ENCODE data around the gene ATP6V1G1. TPM values are rescaled to one million over a fixed set of nuclear protein-coding genes. Genes with fewer than 3 reads are reported as not detected.

ATP6V1G1 gene
- polyA plus RNA-seq, 1 donor from 2014 or later = 802 TPM

DNA sequence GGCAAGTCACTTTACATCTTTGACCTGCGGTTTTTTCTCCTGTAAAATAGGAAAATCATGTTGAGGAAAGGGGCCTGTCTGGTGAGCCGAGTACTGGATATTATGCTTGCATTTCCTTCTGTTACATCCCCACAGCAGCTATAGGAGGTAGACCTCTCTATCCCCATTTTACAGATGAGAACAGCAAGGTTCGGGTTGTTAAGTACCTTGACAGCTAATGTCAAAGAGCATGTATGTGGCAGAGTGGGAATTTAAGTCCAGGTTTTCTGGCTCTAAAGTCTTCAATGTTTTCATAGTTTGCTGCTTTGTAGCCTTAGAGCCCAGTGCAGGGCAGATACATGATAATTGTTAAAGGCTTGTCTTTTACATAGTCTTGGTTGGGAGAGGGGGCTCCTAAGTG lies 26.4 kb downstream of the ATP6V1G1 start:
- no peak overlapping the region for H3K4me2 ChIP-seq (ENCODE audit: low read length)
- H3K79me2 ChIP-seq (replicated peaks; ENCODE audit: insufficient read depth, low read length) = no peaks in the 10 kb centered on the region
- H3K27ac ChIP-seq (ENCODE audit: low read length) = no peak overlapping the region

DNA sequence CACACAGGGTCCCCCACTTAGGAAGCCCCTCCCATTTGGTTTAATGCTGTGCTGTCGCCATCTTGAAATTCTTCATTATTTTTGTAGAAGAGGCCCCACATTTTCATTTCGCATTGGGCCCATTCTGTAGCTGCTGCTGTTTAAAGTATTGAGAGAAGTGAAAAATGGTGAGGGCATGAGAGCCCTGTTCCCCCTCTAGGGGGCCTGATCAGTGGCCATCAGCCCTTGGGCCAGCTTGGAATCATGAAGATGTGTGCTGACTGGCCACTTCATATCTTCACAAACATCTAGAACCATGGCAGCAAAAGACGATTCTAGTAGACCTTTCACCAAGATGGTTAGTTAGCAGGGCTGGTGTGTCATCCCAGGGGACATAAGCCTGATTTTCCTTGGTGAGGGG lies 26.8 kb downstream of the ATP6V1G1 start:
- no peaks in the 10 kb centered on the region for H3K27me3 ChIP-seq (ENCODE audit: insufficient read depth, low read depth, low read length)
- no peak overlapping the region for H3K4me2 ChIP-seq (ENCODE audit: low read length)
- H3K9ac ChIP-seq (ENCODE audit: low read length) = no peak overlapping the region
- no peaks in the 10 kb centered on the region for H4K20me1 ChIP-seq (ENCODE audit: insufficient read depth)
- TF ChIP-seq EP300 (conservative IDR thresholded peaks at IDR 0.05; ENCODE audit: poor library complexity, severe bottlenecking) (no peak), SMC3 (conservative IDR thresholded peaks at IDR 0.05; ENCODE audit: poor library complexity) (no peak), POLR2AphosphoS5 (IDR thresholded peaks at IDR 0.05) (no peak), RAD21 (conservative IDR thresholded peaks at IDR 0.05) (no peak), EZH2 (IDR thresholded peaks at IDR 0.05; ENCODE audit: borderline replicate concordance, insufficient read depth, low read length, poor library complexity, severe bottlenecking) (no peak), TAF1 (IDR thresholded peaks at IDR 0.05; ENCODE audit: low read depth) (no peak), MXI1 (conservative IDR thresholded peaks at IDR 0.05; ENCODE audit: poor library complexity, severe bottlenecking) (no peak)
- TF ChIP-seq, protein P1, sequence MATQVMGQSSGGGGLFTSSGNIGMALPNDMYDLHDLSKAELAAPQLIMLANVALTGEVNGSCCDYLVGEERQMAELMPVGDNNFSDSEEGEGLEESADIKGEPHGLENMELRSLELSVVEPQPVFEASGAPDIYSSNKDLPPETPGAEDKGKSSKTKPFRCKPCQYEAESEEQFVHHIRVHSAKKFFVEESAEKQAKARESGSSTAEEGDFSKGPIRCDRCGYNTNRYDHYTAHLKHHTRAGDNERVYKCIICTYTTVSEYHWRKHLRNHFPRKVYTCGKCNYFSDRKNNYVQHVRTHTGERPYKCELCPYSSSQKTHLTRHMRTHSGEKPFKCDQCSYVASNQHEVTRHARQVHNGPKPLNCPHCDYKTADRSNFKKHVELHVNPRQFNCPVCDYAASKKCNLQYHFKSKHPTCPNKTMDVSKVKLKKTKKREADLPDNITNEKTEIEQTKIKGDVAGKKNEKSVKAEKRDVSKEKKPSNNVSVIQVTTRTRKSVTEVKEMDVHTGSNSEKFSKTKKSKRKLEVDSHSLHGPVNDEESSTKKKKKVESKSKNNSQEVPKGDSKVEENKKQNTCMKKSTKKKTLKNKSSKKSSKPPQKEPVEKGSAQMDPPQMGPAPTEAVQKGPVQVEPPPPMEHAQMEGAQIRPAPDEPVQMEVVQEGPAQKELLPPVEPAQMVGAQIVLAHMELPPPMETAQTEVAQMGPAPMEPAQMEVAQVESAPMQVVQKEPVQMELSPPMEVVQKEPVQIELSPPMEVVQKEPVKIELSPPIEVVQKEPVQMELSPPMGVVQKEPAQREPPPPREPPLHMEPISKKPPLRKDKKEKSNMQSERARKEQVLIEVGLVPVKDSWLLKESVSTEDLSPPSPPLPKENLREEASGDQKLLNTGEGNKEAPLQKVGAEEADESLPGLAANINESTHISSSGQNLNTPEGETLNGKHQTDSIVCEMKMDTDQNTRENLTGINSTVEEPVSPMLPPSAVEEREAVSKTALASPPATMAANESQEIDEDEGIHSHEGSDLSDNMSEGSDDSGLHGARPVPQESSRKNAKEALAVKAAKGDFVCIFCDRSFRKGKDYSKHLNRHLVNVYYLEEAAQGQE (IDR thresholded peaks at IDR 0.05; ENCODE audit: borderline replicate concordance) = no peak
- TF ChIP-seq, protein P2, sequence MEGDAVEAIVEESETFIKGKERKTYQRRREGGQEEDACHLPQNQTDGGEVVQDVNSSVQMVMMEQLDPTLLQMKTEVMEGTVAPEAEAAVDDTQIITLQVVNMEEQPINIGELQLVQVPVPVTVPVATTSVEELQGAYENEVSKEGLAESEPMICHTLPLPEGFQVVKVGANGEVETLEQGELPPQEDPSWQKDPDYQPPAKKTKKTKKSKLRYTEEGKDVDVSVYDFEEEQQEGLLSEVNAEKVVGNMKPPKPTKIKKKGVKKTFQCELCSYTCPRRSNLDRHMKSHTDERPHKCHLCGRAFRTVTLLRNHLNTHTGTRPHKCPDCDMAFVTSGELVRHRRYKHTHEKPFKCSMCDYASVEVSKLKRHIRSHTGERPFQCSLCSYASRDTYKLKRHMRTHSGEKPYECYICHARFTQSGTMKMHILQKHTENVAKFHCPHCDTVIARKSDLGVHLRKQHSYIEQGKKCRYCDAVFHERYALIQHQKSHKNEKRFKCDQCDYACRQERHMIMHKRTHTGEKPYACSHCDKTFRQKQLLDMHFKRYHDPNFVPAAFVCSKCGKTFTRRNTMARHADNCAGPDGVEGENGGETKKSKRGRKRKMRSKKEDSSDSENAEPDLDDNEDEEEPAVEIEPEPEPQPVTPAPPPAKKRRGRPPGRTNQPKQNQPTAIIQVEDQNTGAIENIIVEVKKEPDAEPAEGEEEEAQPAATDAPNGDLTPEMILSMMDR (IDR thresholded peaks at IDR 0.05; ENCODE audit: poor library complexity, severe bottlenecking) = no peak
- no peak overlapping the region for H2AFZ ChIP-seq (ENCODE audit: low read depth, low read length)
- no peaks in the 10 kb centered on the region for H3K9me2 ChIP-seq (ENCODE audit: insufficient read depth, low read length)
- H3F3A ChIP-seq (ENCODE audit: insufficient read depth, low read length, poor library complexity, severe bottlenecking) = no peaks in the 10 kb centered on the region
- no peaks in the 10 kb centered on the region for H3K9me3 ChIP-seq (ENCODE audit: low read length)
- H3K27ac ChIP-seq (ENCODE audit: low read length) = no peak overlapping the region
- no peaks in the 10 kb centered on the region for H3K36me3 ChIP-seq (ENCODE audit: insufficient read depth, low read length)
- H3K79me2 ChIP-seq (replicated peaks; ENCODE audit: insufficient read depth, low read length) = no peaks in the 10 kb centered on the region
- H3K4me3 ChIP-seq (ENCODE audit: low read length) = no peak overlapping the region

More for the DNA sequence above, 26.4 kb downstream of the ATP6V1G1 start:
- Histone ChIP-seq H3K27me3 (ENCODE audit: insufficient read depth, low read depth, low read length) (no peaks in the 10 kb centered on the region), H3F3A (ENCODE audit: insufficient read depth, low read length, poor library complexity, severe bottlenecking) (no peaks in the 10 kb centered on the region), H3K36me3 (ENCODE audit: insufficient read depth, low read length) (no peaks in the 10 kb centered on the region), H3K9me2 (ENCODE audit: insufficient read depth, low read length) (no peaks in the 10 kb centered on the region), H3K9me3 (ENCODE audit: low read length) (no peaks in the 10 kb centered on the region), H3K9ac (ENCODE audit: low read length) (no peak overlapping the region), H3K4me3 (ENCODE audit: low read length) (no peak overlapping the region), H4K20me1 (ENCODE audit: insufficient read depth) (no peaks in the 10 kb centered on the region), H2AFZ (ENCODE audit: low read depth, low read length) (no peak overlapping the region)
- no peak for TF ChIP-seq MXI1 (conservative IDR thresholded peaks at IDR 0.05; ENCODE audit: poor library complexity, severe bottlenecking)
- TF ChIP-seq, protein P2 (IDR thresholded peaks at IDR 0.05; ENCODE audit: poor library complexity, severe bottlenecking) = no peak
- TF ChIP-seq POLR2AphosphoS5 (IDR thresholded peaks at IDR 0.05) = no peak
- TF ChIP-seq TAF1 (IDR thresholded peaks at IDR 0.05; ENCODE audit: low read depth) = no peak
- no peak for TF ChIP-seq EP300 (conservative IDR thresholded peaks at IDR 0.05; ENCODE audit: poor library complexity, severe bottlenecking)
- TF ChIP-seq, protein P1 (IDR thresholded peaks at IDR 0.05; ENCODE audit: borderline replicate concordance) = no peak
- no peak for TF ChIP-seq SMC3 (conservative IDR thresholded peaks at IDR 0.05; ENCODE audit: poor library complexity)
- no peak for TF ChIP-seq EZH2 (IDR thresholded peaks at IDR 0.05; ENCODE audit: borderline replicate concordance, insufficient read depth, low read length, poor library complexity, severe bottlenecking)
- TF ChIP-seq RAD21 (conservative IDR thresholded peaks at IDR 0.05) = no peak

Data from neural cell (in vitro differentiated cells).